Fibroblast of skin of scalp (primary cell): ENCODE results near the gene CCDC6.
A peak's percentile ranks its signal among the peaks of the same experiment; 100 is the strongest.
"Not testable (repeated sequence)": the region's sequence is repeated elsewhere in the genome, so short reads cannot be mapped to it uniquely, and the experiment has no call there.

Experiments
- DNase-seq: peaks from one replicate; pipeline ENCODE4 v3.0.0-alpha.2; 2013

The CCDC6 gene

DNA sequence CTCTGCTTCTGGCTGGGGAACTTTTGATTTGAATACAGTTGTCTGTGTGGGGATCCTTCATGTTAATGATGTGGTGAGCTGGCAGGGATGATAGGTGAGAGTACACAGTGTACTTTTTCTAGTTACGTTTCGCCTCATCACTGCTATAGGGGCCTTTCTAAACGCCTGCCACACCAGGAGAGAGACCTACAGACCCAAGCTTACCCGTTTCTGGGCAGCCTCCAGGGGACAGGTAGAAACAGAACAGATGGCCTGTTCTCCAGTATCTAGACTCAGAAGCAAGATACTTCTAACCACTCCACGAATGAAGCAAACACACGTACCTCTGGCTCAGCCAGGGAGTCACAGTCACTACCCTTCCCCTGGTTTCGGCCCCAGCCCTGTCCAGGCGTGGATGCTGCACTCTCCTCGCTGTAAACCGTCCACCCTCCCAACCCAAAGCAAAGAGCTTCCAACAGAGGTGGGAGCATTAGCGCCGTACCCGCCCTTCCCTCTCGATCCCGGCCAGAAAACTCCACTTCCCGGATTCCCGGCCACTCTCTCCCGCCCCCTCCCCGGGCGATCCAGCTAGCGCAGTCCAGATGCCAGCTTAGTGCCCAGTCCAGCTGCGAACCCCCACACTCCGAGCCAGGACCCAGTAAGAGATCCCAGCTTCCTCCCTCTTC lies 1.2 kb downstream of the CCDC6 start:
- DNase-seq = no peak

DNA sequence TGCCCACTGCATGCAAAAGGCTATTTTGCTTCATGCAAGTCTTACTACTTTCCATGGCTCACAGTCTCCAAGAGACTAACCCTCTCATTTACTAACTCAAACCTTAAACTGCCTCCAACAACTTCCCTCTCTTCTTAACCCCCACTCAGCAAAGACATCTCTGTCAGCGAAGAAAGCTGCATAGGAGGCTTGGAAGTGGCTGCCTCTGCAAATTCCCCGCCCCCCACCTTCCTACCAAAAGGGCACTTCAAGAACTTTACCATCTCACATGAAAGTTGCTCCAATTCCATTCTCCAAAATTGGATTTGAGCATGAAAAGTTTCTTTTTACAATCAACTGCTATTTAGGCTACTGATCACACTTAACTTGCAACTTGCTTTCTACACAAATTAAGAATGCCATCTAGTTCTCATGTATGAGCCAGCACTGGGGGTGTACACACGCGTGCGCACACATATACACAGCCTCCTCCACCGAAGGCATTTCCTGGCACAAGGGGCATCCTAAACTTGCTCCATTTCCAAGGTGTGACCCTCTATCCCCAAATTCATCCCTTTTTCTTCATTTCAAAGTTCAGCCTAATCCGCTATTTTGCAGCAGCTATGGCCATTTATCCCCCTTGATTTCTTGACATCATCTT lies 1.8 kb downstream of the CCDC6 start:
- no peak for DNase-seq

DNA sequence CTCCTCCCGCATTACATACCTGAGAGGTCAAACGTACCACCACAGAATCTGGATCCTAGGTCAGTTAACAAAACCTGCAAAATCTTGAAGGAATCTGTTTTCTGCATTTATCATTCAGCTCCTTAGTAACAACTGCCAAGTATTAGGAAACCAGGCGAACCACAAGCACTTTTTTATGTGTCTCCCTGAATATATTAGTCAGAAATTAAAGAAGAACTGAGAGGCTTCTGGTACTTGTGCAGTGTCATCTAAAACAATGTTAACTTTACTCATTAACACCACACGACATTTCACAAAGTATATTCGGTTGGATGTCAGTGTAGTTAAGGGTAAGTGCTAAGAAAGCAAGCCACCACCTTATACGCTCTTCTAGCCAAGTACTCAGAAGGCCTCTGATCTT lies 2.5 kb downstream of the CCDC6 start:
- DNase-seq = no peak

DNA sequence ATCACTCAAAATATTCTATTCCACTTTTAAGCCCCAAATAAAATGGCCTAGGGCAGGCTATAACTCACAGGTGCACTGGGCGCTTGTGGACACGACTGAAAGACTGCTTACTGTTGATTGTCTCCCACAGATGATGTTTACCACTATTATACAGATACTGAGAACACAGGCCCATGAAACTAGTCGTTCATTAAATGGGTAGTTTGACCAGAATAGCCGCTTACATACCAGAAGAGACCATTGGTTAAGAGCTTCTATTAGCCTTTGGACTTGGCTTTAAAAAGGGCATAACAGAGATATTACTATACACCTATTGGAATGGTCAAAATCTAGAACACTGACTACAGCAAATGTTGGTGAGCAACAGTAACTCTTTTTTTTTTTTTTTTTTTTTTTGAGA lies 4.3 kb downstream of the CCDC6 start:
- no peak for DNase-seq

DNA sequence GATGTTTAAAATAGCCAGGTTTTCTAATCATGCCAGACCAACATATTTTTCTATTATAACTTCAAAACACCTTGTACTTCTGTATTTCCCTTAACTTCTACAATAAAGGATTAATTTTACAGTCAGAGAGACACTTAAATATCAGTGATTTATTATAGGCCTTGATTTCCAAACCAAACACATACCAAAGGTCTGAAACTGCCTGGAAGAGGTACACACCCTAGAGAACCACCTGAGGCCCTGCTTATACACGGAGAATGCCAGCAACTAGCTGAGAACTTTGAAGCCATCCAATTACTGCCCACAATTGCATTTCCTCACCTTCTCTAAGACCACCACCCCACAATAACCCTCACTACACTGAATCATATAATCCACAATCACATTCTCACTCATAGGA lies 4.9 kb downstream of the CCDC6 start:
- no peak for DNase-seq

DNA sequence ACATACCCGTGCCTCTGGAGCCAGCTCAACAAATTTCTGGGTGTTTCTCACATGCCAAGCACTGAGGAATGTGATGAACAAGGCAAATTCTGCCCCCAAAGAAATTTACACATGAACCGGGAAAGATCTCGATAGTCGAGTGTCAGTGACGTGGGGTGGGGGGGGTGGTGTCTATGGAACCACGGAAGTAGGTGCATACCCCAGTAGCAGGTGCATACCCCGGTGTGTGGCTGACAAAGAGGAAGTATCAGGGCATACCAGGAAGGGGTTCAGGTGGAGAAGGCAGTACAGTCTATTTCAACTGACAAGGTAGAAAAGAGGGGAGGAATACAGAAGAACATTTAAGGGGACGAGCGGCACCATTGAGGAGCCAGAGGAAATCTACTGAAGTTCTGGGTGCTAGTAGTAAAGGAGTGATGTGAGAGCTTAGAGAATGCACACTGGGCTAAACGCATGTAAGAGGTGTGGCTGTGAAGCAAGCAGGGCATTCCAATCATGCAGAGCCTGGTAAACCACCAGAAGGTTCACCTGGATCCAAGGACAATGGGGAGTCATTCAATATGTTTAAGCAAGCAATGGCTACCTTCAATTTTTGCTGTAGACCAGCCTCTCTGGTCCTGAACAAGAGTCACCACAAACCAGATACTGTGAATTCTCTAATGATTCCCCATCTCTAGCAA lies 6.2 kb downstream of the CCDC6 start:
- no peak for DNase-seq

DNA sequence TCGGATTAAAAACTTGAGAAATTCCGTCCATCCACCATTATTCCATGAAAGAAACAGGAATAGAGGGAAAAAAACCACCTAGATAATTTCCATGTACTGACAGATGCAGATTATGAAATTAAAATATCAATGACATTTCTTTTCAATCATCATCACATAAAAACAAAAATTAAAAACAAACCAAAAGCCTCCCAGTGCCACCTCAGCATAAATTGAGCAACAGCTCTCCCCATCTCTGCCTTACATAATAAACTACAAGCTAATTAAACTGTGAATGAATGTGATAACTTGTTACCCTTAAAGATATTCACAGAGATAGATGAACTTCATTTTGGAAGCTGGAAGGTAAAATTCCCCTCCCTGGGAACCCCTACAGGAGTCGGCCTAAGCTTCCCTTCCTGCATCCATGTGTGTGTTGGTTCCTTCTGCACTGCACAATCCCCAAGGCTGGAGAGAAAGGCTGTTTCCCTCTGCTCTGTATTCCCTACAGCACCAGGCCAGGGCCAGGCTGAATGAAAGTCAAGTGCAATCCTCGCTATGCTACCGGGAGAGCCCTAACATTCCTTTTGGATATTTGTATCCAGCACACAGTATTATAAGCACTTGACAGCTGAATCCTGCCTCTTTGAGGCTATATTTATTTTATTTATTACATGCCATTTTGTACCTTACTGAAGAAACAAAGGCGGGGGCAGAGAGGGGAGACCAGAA lies 8.1 kb downstream of the CCDC6 start:
- DNase-seq = no peak

DNA sequence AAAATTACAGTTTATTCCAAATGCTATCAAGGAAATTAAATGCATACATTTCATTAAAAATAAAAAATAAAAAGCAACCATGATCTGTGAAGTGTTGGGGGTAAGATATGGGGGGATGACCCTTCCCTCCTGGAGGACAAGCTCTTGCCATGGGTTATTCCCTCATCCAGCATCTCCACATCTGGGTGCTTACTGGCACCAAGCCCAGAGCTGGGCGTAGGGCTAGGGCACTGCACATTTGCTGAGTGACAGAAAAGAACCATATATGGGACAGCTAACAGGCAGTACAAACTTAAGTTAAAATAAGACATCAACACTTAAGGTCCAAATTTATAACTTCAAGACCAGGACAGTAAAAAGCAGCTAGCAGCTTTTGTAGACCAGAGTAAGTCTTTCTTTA lies 10.2 kb downstream of the CCDC6 start:
- DNase-seq = no peak

DNA sequence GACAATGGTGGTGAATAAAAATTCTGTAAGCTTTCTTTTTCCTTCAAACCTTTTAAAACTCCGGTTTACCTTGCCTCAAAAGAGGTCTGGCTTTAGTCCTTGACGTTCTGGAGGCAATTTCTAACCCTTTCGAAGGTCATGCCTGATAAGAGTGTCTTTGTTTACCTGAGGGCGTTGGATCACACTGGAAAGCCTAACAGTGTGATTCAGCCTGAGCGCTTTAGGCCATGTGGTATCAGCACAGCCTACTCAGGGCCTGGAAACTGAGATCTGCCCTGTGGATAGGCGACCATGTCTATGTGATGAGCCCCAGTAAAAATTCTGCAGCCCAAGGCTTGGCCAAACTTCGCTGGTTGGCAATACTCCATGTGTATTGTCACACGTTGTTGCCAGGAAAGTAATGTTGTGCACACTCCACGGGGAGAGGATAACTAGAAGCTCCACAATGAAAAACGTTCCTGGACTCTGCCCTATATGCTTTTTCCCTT lies 10.7 kb downstream of the CCDC6 start:
- DNase-seq = no peak

DNA sequence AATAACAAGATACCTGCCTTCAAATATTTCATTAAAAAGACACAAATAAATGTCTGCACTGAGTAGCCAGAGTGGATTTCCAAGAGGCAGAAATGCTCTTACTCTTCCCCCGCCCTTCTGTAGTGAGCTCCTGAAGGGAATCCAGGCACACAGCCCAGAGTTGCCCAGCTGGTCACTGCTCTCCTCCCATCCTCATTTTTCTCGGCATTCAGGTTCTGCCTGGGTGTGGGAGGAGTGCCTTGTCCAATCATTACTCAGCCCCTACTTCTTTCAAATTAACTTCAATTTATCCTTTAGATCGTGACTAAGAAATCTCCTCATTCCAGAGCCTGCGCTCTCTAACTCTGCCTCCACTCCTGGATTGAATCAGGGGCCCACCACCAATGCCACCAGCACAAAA lies 12.2 kb downstream of the CCDC6 start:
- peak; percentile 47 for DNase-seq

DNA sequence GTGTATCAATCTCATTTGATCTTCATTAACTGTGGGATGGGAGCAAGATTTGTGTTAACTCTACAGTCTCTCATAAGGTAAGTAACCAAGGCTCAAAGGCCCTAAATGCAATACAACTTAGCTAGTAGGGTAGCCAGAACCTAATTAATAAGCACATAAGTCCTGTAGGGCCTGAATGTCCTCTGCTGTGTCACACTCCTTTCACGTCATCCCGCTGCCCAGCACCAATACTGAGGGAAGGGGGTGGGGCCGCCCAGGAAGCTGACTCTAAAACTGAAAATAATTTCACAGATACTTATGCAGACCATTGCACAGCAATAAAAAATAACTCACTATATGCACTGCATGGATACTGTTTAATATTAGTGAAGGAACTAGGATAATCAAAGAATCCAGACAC lies 13.7 kb downstream of the CCDC6 start:
- DNase-seq = no peak

DNA sequence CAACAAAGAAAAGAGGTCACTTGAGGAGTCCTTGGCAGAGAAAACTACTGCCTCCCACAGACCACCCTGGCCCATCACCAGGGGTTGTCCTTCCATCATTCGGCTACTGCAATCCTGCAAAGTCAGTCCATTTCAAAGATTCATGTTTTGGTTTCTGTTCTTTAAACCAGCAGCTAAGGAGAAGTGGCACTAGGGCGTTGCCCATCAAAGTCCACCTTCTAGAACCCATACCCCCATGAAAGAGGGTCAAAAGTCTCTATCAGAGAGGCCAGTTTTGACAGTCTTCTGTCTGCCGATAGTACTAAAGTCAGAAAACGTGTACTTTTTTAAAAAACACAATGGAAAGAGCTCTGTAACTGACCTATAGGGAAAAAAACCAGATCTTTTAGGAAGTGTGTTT lies 14.4 kb downstream of the CCDC6 start:
- DNase-seq = no peak

DNA sequence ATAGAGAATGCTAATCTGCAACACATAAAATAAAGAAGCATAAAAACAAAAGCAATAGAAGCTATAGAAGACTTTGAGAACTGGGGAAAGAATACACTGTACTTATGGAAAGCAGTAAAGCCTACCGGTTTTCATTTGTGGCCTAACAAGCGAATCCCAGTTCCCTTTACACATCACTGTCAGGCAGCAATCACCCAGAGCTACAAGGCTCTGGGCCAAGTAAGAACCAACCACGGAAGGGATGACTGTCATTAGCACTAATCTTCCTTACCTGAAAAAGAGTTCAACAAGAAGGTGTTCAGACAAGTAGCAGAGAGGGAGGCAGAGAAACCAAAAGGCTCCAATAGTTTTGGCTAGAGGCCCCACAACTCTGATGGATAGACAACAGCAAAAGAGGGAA lies 15.0 kb downstream of the CCDC6 start:
- no peak for DNase-seq

DNA sequence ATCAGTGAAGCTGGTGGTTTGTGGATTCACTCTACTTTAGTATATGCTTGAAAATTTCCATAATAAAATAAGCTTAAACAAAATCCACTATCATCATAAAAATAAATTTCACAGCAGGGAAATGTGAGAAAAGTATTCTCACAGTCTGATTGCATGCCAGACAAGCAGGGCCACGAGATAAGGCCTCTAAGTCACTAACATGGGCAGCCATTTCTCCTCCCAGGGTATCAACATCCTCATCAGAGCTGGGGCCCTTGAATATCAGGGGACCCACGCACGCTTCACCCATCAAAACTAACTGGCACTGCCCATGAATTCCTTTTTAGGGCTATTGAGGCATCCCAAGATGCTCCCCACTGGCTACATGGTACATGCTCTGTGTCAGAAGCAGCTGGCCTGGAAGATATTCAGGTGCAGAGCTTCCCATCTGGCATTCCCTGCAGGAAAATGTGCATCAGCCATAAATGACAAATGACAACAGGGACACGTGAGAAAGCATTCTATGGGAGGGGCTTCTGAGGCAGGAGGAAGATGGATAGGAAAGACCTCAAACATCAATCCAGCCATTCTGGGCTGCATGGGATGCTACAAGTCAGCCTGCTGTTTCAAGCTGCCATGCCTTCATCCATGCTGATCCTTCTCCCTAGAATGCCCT lies 17.4 kb downstream of the CCDC6 start:
- DNase-seq = no peak

DNA sequence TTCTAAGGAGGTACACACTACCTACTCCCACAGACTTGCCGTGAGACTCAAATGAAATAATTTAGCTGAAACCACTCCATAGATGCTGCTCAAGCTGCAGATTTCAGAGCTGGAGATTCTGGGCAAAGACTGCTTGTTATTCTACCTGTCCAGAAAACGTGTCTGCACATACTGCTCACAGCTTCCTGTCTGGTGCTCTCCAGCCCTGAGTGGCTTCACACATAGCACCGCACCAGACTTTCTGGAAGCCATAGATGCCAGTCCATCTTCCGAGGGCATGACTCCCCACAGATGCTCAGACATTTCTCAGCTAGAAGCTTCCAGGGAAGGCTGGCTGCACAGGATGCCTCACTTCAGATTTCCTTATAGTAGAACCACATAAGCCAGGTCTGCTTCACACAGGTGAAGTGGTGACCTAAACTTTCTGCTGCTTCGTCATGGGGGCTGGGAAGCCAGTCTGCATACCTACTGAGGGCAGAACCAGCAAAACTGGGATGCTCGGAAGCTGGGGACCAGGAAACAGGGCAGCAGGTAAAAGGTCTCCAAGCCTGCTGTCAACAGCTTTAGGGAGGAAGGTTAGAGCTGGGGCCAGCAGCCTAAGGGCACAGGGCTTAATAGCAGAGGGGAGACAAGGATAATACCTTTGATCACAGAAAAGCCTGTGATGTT lies 18.2 kb downstream of the CCDC6 start:
- DNase-seq = no peak

DNA sequence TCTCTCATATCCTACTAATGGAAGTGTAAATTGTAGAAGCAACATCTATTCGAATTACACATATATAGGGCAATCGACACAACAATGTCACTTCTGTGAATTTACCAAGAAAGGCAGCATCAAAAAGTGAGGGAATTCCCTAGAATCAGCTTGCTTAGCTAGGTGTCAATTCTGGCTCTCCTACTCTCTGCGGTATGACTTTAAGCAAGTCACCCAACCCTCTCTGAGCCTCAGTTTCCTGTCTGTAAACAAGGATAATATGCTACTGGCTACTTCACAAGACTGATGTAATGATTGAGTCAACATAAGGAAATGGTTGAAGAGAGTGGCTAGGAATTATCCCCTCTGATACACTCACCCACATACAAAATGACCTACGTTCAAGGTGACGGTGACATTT lies 19.4 kb downstream of the CCDC6 start:
- no peak for DNase-seq

DNA sequence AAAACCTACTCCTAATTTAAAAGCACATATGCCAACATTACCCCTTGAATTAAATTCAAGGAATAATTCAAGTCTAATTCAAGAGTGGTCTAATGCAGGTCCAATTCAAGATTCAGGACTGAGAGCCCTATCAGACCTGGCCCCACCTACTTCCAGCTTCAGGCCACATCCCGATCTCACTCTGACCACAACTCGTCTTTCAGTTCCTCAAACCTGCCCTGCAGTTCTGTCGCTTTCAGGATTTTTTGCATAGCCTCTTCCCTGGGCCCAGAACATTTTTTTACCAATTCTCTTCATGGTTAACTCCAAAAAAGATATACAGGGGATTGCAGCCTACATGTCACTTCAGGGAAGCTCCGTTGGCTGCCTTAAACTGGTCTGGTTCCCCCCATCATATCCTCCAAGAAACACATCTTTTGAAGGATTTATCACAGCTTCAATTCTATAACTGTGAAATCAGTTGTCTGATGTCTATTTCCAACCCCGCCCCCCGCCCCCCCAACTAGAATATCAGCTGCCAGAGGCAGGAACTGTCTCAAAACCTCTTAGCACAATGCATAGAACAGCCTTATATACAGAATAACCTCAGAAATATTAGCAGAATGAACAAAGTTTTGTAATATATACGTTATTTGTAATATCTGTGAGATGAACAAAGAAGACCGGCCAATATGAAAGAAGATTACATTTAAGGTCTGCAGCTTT lies 20.8 kb downstream of the CCDC6 start:
- no peak for DNase-seq

DNA sequence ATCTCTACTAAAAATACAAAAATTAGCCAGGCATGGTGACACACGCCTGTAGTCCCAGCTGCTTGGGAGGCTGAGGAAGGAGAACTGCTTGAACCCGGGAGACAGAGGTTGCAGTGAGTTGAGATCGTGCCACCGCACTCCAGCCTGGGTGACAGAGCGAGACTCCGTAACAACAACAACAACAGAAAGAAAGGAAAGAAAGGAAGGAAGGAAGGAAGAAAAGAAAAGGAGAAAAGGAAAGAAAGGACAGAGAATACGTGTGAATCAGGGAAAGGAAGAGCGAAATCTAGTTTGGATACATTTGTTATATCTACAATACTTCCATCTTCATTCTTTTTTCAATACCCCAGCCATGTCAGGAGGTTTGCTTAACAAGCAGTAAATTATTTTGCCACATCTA lies 21.5 kb downstream of the CCDC6 start:
- DNase-seq = not testable (repeated sequence)

DNA sequence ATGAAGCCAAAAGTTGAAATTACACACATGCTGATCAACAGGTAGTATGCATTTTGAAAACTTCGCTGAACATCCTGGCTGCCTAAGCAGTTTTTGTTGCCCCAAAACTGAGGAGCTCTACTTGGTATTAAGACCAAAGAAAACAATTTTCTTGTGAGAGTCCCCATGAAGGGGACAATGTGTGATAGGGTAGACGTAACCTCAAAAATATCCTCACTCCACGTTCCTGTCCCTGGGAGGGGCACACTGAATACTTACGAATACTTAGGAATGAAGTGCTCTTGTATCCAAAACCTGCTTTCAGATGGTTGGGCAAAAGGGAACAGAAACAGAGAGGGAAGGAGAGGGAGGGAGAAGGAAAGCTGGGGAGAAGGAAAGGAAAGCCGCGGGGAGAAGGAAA lies 24.7 kb downstream of the CCDC6 start:
- no peak for DNase-seq

DNA sequence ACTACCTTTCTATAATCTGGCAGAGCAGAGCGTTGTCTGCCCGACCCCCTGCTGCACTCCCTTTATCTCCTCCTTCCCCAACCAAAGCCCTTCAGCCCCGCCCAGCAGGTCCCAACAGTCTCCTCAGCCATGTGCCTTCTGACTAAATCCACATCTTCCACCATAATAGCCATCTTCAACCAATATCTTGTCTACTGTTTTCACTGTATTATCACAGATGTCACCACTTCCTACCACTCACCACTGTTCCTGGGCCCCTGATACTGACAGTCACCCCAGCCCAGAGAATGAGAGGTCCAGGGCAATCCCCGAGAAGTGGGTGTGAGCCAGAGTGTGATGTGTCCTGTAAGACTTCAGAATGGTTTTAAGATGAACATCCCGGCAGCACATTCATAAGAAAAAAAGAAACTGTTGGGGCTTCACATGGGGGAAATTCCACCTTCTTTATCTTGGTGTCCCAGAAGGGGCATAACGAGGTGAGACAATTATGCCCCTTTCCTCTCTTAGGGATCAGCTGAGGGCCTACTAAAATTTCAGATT lies 25.3 kb downstream of the CCDC6 start:
- DNase-seq = no peak

DNA sequence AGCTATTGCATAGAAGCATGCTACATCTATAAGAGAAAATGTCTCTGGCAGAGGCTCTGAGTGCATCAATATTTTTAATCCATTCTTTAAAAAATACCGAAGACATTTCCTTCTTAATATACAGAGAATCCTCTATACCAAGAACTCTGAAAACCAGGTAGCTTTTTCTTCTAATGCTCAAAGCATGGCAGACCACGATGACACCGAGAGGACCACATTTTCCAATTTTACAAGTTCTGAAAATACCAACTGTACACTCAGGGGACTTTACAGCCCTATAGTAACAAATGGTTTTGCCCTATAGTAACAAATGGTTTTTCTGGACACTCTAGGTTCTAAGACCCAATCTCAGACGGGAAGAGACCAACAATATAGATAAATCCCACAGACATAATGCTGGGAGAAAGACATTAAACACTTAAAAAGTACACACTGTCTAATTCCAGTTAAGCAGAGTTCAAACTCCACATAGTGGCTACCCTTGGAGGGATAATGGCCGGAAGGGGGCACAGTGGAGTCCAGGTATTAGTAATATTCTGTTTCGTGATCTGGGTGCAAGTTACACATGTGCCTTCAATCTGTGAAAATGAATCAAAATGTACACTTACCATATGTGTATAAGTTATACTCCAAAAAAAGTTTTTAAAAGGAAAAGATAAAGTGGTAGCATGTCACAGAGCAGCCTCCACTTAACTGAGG lies 26.2 kb downstream of the CCDC6 start:
- no peak for DNase-seq
